Measurements from ENCODE around the gene SERPINH1.

The SERPINH1 gene

DNA sequence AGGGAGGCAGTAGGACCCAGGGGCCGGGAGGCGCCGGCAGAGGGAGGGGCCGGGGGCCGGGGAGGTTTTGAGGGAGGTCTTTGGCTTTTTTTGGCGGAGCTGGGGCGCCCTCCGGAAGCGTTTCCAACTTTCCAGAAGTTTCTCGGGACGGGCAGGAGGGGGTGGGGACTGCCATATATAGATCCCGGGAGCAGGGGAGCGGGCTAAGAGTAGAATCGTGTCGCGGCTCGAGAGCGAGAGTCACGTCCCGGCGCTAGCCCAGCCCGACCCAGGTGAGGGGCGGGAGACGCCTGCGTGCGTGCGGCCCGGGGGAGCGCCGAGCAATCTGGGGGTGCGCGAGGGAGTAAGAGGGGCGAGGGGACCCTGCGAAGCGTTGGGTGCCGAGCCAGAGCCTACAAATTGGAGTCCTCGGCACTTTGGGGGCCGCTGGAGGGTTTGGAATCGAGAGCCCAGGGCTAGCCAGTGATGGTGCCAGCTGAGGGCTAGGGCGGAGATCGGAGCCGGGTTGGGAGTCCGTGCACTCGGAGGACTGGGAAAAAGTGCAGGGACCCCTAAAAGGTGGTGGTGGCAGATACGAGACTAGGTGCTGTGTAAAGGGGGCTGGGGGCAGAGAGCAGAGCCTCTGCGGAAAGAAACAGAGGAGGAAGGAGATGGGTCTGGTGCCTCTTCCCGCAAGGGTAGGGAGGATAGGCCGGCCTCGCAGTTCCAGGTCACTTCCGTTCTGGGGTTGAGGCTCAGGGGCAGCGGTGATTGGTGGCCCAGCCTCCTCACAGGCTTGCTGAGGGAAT lies at the start of gene SERPINH1:
SERPINH1 (plus strand) TSS at position 206 of the 788 bp plus-strand sequence. CDS start 4,097 bp downstream, outside the sequence.
- peak; percentile 54 for DNase-seq

DNA sequence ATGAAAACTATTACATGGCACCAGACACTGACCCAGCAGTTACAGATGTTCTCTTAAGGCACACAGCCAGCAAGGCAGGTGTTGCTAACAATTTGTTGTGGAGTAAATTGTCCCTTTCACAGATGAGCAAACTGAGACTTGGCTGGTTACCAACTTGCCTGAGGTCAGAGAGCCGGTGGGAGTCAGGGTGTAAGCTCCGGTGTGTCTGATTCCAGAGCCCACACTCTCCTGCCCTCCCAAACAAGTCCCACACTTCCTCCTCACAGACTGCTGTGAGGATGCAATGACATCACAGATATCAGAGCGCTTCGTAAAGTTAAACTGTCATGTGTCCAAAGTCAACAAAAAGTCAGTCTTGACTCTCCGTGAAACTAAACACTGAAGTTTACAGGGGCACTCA lies 48.8 kb upstream of the SERPINH1 start:
- no peak for DNase-seq

- no peak for DNase-seq
Observed at GRCh38 chr11:75514596-75514995, 47.5 kb upstream of the SERPINH1 start.

- no peak for DNase-seq
Observed at GRCh38 chr11:75516140-75516539, 45.9 kb upstream of the SERPINH1 start.

GRCh38 chr11:75516886-75517285 lies 45.2 kb upstream of the SERPINH1 start:
- DNase-seq: no peak

GRCh38 chr11:75518204-75518549 lies 43.9 kb upstream of the SERPINH1 start:
- DNase-seq: no peak

DNA sequence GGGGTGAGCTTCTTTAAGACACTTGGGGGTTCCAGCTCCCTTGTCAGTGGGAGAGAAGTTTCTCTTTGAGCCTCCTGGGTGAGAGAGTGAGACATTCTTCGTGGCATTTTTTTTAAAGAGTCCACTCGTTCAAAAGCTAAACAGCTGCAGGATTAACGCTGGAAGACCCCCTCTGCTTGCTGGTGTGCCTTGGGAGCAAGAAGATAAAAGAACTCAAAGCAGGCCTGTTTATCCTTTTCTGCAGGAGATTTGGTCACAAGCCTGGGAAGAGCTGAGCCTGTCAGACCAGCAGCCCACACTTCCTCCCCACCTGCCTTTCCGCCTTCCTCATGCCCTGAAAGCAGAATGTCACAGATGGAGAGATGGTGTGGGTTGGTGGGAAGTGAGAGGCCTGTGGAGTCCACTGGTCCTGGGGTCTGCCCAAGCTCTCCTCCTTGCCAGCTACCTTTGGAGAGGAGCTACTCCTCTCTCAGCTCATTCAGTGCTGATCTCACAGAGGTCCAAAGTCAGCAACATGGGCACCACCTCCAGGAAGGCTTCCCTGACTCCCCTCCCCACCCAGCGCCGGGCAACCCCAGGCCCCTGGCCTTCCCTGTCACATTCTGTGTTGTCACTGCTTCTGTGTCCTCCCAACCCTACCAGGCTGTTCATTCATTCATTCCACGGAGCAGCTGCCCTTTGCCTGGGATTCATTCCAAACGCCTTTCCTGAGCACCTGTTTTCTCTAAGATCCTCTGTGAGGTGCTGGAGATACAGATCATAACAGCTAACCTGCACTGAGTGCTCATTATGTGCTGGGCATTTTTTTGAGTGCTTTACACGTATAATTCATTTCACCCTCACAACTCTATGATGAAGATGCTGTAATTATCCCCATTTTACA lies 43.0 kb upstream of the SERPINH1 start:
- no peak for DNase-seq

DNA sequence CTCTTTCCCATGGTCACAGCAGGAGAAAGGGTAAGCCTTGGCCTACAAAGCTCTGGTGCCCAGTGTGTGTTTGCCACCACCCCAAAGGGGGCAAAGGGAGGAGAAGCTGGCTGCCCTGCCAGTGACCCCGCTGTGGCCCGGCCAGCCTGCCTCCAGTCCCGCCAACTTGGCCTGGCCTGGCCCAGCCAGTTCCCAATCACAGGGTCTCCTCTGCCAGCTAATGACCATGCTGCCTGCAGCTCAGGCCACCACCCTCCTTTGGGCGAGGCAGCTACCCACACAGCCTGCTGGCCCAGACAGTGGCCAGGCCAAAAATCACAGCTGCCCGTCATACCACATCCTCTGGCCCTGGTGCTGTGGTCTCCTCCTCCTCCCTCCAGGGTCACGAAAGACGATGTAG lies 41.4 kb upstream of the SERPINH1 start:
- no peak for DNase-seq

DNA sequence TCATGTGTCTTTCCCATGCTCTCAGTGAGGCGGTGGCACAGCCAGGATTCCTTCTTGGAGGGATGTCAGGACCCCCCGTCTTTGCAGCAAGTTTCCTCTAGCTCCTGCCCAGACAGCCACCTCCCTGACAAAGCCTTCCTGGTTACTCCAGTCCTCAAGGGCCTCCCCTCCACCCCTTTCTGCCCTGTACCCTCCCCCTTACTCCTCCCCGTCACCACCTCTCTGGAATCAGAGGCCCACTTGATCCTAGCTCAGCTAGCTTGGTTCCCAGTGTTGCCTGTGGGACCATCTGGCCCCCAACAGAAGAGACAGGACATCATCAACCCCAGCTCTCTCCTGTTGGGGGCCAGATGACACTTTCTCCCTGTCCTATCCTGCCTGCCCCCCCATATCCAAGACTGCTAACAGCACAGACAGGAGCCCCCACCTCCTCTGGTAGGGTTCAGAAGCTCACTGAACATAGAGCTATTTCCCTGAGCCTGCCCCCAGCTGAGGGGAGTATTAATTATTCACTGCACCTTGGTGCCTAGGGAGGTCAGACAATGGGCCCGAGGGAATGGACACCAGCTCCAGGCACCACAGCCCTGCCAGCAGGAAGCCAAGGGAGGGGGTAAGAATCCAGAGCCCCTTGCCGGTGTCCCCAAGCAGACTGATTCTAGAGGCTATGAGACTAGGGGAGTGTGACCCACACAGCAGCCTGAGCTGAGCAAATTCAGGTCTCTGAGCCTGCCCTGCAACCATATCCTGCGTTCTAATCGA lies 39.6 kb upstream of the SERPINH1 start:
- DNase-seq: no peak

- DNase-seq: no peak
Observed at GRCh38 chr11:75523189-75523588, 38.9 kb upstream of the SERPINH1 start.

GRCh38 chr11:75523811-75524664 lies 38.0 kb upstream of the SERPINH1 start:
- DNase-seq: no peak

DNA sequence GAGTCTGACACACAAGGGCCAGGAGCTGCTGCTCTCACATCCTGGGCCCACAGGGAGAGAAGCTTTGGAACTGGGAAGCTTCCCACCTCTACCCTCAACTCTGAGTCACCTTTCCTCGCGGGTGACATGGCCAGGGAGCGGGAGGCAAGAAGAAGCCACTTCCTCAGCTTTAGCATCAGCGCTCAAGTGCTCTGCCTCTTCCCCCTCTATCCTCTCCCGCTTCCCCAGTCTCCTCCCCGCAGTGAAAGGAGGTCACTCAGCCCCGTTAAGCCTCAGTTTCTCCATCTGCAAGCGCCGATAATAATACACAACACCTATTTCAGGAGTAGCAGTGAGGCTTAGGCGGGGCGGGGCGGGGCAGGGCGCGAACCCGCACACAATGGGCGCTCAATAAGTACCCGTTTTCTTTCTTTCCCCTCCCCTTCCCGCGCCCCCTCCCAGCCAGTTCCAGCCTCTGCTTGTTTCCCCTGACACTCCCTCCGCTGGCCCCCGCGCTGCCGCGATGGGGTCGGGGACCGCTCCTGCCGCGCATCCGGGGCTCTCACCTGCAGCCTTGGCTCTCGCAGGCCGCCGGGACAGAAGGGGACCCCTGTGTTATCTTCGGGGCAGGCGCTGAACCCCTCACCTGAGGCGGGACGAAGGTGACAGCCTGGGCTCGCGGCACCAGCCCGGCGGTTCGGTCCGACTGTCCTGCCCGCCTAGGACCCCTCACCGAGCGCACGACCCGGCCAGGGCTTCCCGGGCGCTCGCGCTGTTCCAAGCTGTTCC lies 37.2 kb upstream of the SERPINH1 start:
- DNase-seq: no peak

DNA sequence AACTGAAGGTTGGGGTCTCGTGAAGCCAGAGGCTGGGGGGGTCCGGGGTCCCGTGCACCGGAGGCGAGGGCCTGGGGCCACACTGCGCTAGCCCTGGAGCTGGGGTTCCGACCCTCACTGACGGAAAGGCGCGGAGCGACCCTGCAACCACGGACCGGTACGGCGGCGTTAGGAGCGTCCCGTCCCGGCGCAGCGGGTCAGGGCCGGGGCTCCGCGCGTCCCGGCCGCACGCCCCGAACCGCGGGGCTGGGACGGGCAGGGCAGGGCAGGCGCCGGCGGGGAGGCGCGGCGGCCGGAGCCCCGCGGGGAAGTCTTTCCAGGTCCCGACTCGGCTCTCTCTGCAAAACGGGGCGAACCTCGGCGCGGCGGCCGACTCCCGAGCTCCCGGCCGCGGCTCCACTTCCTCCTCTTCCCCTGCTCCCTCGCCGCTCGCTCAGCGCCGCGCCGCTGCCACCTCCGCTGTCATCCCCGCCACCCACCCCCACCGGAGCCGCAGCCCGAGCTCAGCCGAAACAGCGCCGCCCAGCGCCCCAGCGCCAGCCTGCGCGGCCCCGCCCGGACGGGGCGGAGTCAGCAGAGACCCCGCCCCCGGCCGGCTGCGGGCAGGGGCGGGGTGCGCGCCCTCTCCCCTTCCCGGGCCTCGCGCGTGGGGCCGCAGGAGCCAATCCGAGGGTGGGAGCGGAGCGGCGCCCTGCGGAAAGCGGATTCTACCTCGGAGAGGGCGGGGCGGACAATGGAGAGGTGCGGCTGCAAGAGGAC lies 36.4 kb upstream of the SERPINH1 start, which contains the start of gene GDPD5:
GDPD5 (minus strand) TSS at position 509 of the 759 bp plus-strand sequence. CDS start 48,206 bp downstream, outside the sequence.
- peak; percentile 85 for DNase-seq

DNA sequence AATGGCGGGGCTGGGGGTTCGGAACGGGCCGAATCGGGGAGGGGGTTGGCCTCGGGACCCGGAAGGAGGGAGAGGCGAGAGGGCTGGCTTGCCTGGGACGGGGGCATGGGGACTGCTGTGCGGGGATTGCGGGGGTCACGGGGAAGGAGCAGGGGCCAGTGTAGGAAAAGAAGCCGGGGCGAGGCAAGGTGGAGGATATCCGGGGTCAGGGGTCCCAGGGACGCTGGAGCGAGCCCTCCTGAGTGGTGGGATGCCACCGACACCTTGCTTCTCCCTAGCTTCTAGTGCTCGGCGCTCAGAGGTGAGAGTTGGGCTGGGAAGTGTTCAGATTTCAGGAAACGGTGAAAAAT lies 35.9 kb upstream of the SERPINH1 start:
- no peak for DNase-seq

GRCh38 chr11:75527130-75527529 lies 34.9 kb upstream of the SERPINH1 start:
- DNase-seq: no peak

DNA sequence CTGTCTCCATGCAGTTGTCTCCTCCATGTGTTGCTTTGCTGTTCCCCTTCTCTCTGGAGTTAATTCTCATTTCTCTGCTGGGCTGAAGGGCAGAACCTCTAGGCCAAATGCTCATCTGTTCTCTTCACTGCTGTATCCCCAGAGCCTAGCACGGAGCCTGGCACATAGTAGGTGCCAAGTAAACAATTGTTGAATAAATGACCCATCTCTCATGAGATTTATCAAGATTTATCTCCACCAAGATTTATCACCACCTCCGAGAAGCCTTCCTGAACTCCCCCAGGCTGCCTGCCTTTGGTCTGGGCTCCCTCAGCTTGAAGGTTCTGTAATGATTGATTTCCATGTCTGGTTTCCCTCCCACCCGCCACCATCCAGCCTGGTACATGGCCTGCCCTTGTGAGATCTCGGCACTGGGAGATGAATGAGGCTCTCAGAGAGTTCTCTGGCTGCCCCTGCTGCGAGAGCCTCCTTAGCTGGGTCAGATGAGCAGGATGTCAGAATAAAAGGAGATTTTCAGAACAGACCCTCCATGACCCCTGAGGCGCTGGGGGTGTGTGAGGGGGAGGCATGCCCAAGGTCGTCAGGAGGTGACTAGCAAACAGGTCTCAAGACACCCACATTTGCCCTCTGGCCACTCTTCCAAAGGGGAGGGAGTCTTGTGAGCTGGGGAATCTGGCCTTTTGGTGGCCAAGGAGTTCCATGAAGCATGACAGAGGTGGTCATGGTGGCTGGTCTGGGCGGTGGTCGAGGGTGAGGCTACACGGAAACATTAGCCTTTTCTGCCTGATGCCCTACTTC lies 33.9 kb upstream of the SERPINH1 start:
- DNase-seq: no peak

GRCh38 chr11:75530577-75530976 lies 31.5 kb upstream of the SERPINH1 start:
- DNase-seq: no peak

- no peak for DNase-seq
Observed at GRCh38 chr11:75531325-75531724, 30.7 kb upstream of the SERPINH1 start.

GRCh38 chr11:75532200-75533048 lies 29.6 kb upstream of the SERPINH1 start:
- peak; percentile 77 for DNase-seq
